ENCODE measurements around the gene CARM1.

The CARM1 gene

GRCh38 chr19:10907925-10908324, 36.6 kb downstream of the CARM1 start:
- WGBS, result 96% methylated on average over 14 of the region's 14 CpGs
- no peaks in the 10 kb centered on the region for H3K9me3 ChIP-seq (ENCODE audit: control insufficient read depth, low read length)
- H3K79me1 ChIP-seq (replicated peaks; ENCODE audit: low read length, poor library complexity, severe bottlenecking), result peaks cover 29% of the 10 kb centered on the region
- H3K36me3 ChIP-seq (ENCODE audit: control insufficient read depth in 1 of 2, insufficient read depth in 2 of 2, low read depth in 1 of 2, low read length in 2 of 2), result peaks cover 50 to 61% of the 10 kb centered on the region in 2 experiments
- no peak overlapping the region for H2BK120ac ChIP-seq (ENCODE audit: low read depth, low read length)
- H3K4me3 ChIP-seq (ENCODE audit: insufficient read depth in 1 of 2, low read depth in 1 of 2, low read length in 2 of 2), result no peak overlapping the region
- H3K4me2 ChIP-seq (ENCODE audit: low read length, poor library complexity, severe bottlenecking), result no peak overlapping the region
- H3K18ac ChIP-seq (ENCODE audit: low read depth in 1 of 2, low read length in 2 of 2), result no peak overlapping the region
- DNase-seq, result no peak
- no peak overlapping the region for H2BK12ac ChIP-seq (ENCODE audit: low read length in 2 of 2)
- H4K91ac ChIP-seq (ENCODE audit: low read length), result no peak overlapping the region
- no peak overlapping the region for H3K9ac ChIP-seq (ENCODE audit: low read length)
- H2AFZ ChIP-seq (ENCODE audit: low read depth, low read length), result no peak overlapping the region
- no peak overlapping the region for H3K14ac ChIP-seq (ENCODE audit: low read length in 2 of 2)
- no peak overlapping the region for H4K8ac ChIP-seq (ENCODE audit: low read length)
- no peak overlapping the region for H3K23ac ChIP-seq (ENCODE audit: low read length in 2 of 2)
- no peak overlapping the region for H3K27ac ChIP-seq (ENCODE audit: low read length, poor library complexity, severe bottlenecking)
- H2BK5ac ChIP-seq (ENCODE audit: low read depth, low read length, poor library complexity, severe bottlenecking), result no peak overlapping the region
- H2BK15ac ChIP-seq (ENCODE audit: low read depth, poor library complexity, severe bottlenecking), result no peak overlapping the region
- no peak overlapping the region for H3K4ac ChIP-seq (ENCODE audit: low read depth in 1 of 2, low read length in 2 of 2)
- no peak overlapping the region for H2AK5ac ChIP-seq (ENCODE audit: low read length, severe bottlenecking)
- H3K4me1 ChIP-seq (ENCODE audit: control insufficient read depth, insufficient read depth, low read depth, low read length), result peaks cover 19% of the 10 kb centered on the region
- H3K27me3 ChIP-seq (ENCODE audit: control insufficient read depth in 1 of 2, insufficient read depth in 1 of 2, low read length in 2 of 2), result no peaks in the 10 kb centered on the region

GRCh38 chr19:10908380-10908960, 37.1 kb downstream of the CARM1 start:
- Histone ChIP-seq H4K91ac (ENCODE audit: low read length) (no peak overlapping the region), H3K23ac (ENCODE audit: low read length in 2 of 2) (no peak overlapping the region), H3K18ac (ENCODE audit: low read depth in 1 of 2, low read length in 2 of 2) (no peak overlapping the region), H2BK120ac (ENCODE audit: low read depth, low read length) (no peak overlapping the region), H4K8ac (ENCODE audit: low read length) (no peak overlapping the region), H2AK5ac (ENCODE audit: low read length, severe bottlenecking) (no peak overlapping the region), H3K4ac (ENCODE audit: low read depth in 1 of 2, low read length in 2 of 2) (no peak overlapping the region), H2BK12ac (ENCODE audit: low read length in 2 of 2) (no peak overlapping the region), H2BK5ac (ENCODE audit: low read depth, low read length, poor library complexity, severe bottlenecking) (no peak overlapping the region), H3K14ac (ENCODE audit: low read length in 2 of 2) (no peak overlapping the region), H3K4me1 (ENCODE audit: control insufficient read depth, insufficient read depth, low read depth, low read length) (peaks cover 19% of the 10 kb centered on the region), H3K36me3 (ENCODE audit: control insufficient read depth in 1 of 2, insufficient read depth in 2 of 2, low read depth in 1 of 2, low read length in 2 of 2) (peaks cover 51 to 65% of the 10 kb centered on the region in 2 experiments), H3K27ac (ENCODE audit: low read length, poor library complexity, severe bottlenecking) (no peak overlapping the region), H2BK15ac (ENCODE audit: low read depth, poor library complexity, severe bottlenecking) (no peak overlapping the region), H3K4me3 (ENCODE audit: insufficient read depth in 1 of 2, low read depth in 1 of 2, low read length in 2 of 2) (no peak overlapping the region), H3K4me2 (ENCODE audit: low read length, poor library complexity, severe bottlenecking) (no peak overlapping the region), H3K9ac (ENCODE audit: low read length) (no peak overlapping the region), H3K27me3 (ENCODE audit: control insufficient read depth in 1 of 2, insufficient read depth in 1 of 2, low read length in 2 of 2) (no peaks in the 10 kb centered on the region), H2AFZ (ENCODE audit: low read depth, low read length) (no peak overlapping the region), H3K9me3 (ENCODE audit: control insufficient read depth, low read length) (no peaks in the 10 kb centered on the region), H3K79me1 (replicated peaks; ENCODE audit: low read length, poor library complexity, severe bottlenecking) (peaks cover 29% of the 10 kb centered on the region)
- WGBS, result 99% methylated on average over 17 of the region's 17 CpGs
- no peak for DNase-seq

- H3K4me1 ChIP-seq (ENCODE audit: control insufficient read depth, insufficient read depth, low read depth, low read length), result peaks cover 33% of the 10 kb centered on the region
- H3K27me3 ChIP-seq (ENCODE audit: control insufficient read depth in 1 of 2, insufficient read depth in 1 of 2, low read length in 2 of 2), result no peaks in the 10 kb centered on the region
- WGBS, result 94% methylated on average over 31 of the region's 31 CpGs
Observed at GRCh38 chr19:10911579-10912363, 40.4 kb downstream of the CARM1 start.

GRCh38 chr19:10912619-10913018, 41.3 kb downstream of the CARM1 start:
- Histone ChIP-seq H3K4me3 (ENCODE audit: insufficient read depth in 1 of 2, low read depth in 1 of 2, low read length in 2 of 2) (no peak overlapping the region), H3K23ac (ENCODE audit: low read length in 2 of 2) (no peak overlapping the region), H3K18ac (ENCODE audit: low read depth in 1 of 2, low read length in 2 of 2) (no peak overlapping the region), H2BK15ac (ENCODE audit: low read depth, poor library complexity, severe bottlenecking) (no peak overlapping the region), H2BK120ac (ENCODE audit: low read depth, low read length) (no peak overlapping the region), H4K8ac (ENCODE audit: low read length) (no peak overlapping the region), H3K4ac (ENCODE audit: low read depth in 1 of 2, low read length in 2 of 2) (no peak overlapping the region), H3K27ac (ENCODE audit: low read length, poor library complexity, severe bottlenecking) (no peak overlapping the region), H3K4me2 (ENCODE audit: low read length, poor library complexity, severe bottlenecking) (no peak overlapping the region), H3K4me1 (ENCODE audit: control insufficient read depth, insufficient read depth, low read depth, low read length) (peaks cover 29% of the 10 kb centered on the region), H3K9me3 (ENCODE audit: control insufficient read depth, low read length) (no peaks in the 10 kb centered on the region), H2AFZ (ENCODE audit: low read depth, low read length) (no peak overlapping the region), H2BK12ac (ENCODE audit: low read length in 2 of 2) (no peak overlapping the region), H2AK5ac (ENCODE audit: low read length, severe bottlenecking) (no peak overlapping the region), H3K14ac (ENCODE audit: low read length in 2 of 2) (no peak overlapping the region), H3K27me3 (ENCODE audit: control insufficient read depth in 1 of 2, insufficient read depth in 1 of 2, low read length in 2 of 2) (no peaks in the 10 kb centered on the region), H3K36me3 (ENCODE audit: control insufficient read depth in 1 of 2, insufficient read depth in 2 of 2, low read depth in 1 of 2, low read length in 2 of 2) (peaks cover 60 to 73% of the 10 kb centered on the region in 2 experiments), H4K91ac (ENCODE audit: low read length) (peak overlapping the region; percentile 2), H3K9ac (ENCODE audit: low read length) (no peak overlapping the region), H3K79me1 (replicated peaks; ENCODE audit: low read length, poor library complexity, severe bottlenecking) (peaks cover 16% of the 10 kb centered on the region), H2BK5ac (ENCODE audit: low read depth, low read length, poor library complexity, severe bottlenecking) (no peak overlapping the region)
- DNase-seq, result no peak
- 98% methylated on average over 18 of the region's 18 CpGs for WGBS

More at GRCh38 chr19:10911579-10912363, 40.4 kb downstream of the CARM1 start:
- H2BK15ac ChIP-seq (ENCODE audit: low read depth, poor library complexity, severe bottlenecking), result no peak overlapping the region
- H3K18ac ChIP-seq (ENCODE audit: low read depth in 1 of 2, low read length in 2 of 2), result no peak overlapping the region
- no peak overlapping the region for H3K27ac ChIP-seq (ENCODE audit: low read length, poor library complexity, severe bottlenecking)
- H3K4ac ChIP-seq (ENCODE audit: low read depth in 1 of 2, low read length in 2 of 2), result no peak overlapping the region
- no peak overlapping the region for H2BK120ac ChIP-seq (ENCODE audit: low read depth, low read length)
- peaks cover 63 to 76% of the 10 kb centered on the region in 2 experiments for H3K36me3 ChIP-seq (ENCODE audit: control insufficient read depth in 1 of 2, insufficient read depth in 2 of 2, low read depth in 1 of 2, low read length in 2 of 2)
- peak overlapping the region; percentile 14 for H2BK5ac ChIP-seq (ENCODE audit: low read depth, low read length, poor library complexity, severe bottlenecking)
- no peak overlapping the region for H4K91ac ChIP-seq (ENCODE audit: low read length)
- no peak overlapping the region for H2BK12ac ChIP-seq (ENCODE audit: low read length in 2 of 2)
- DNase-seq, result no peak
- no peak overlapping the region for H3K23ac ChIP-seq (ENCODE audit: low read length in 2 of 2)
- peaks cover 16% of the 10 kb centered on the region for H3K79me1 ChIP-seq (replicated peaks; ENCODE audit: low read length, poor library complexity, severe bottlenecking)
- H2AFZ ChIP-seq (ENCODE audit: low read depth, low read length), result no peak overlapping the region
- no peak overlapping the region for H4K8ac ChIP-seq (ENCODE audit: low read length)
- H3K4me2 ChIP-seq (ENCODE audit: low read length, poor library complexity, severe bottlenecking), result no peak overlapping the region
- H3K14ac ChIP-seq (ENCODE audit: low read length in 2 of 2), result no peak overlapping the region
- no peak overlapping the region for H3K4me3 ChIP-seq (ENCODE audit: insufficient read depth in 1 of 2, low read depth in 1 of 2, low read length in 2 of 2)
- H2AK5ac ChIP-seq (ENCODE audit: low read length, severe bottlenecking), result no peak overlapping the region
- no peaks in the 10 kb centered on the region for H3K9me3 ChIP-seq (ENCODE audit: control insufficient read depth, low read length)
- H3K9ac ChIP-seq (ENCODE audit: low read length), result no peak overlapping the region

Data from mesenchymal stem cell (in vitro differentiated cells and primary cell).